Stimulated activated naive CD4-positive, alpha-beta T cell treated with Interleukin-2 at 50 U/mL for 16 hours (primary cell): ENCODE data around the gene RSKR.
A peak's percentile ranks its signal among the peaks of the same experiment; 100 is the strongest.
"Not testable (repeated sequence)": the region's sequence is repeated elsewhere in the genome, so short reads cannot be mapped to it uniquely, and the experiment has no call there.

ENCODE experiments used
- DNase-seq: peaks from one replicate; lab custom pipeline; 2025; lab: John Stamatoyannopoulos, UW

RSKR gene

GRCh38 chr17:28577466-28577824 lies 36.5 kb downstream of the RSKR start:
- DNase-seq: no peak

- peak; percentile 97 for DNase-seq
Observed at GRCh38 chr17:28576758-28577465, 37.1 kb downstream of the RSKR start, which contains the start of gene ALDOC. TSS of gene ALDOC (minus strand) at chr17:28576895. CDS start at chr17:28575532, 1,363 bp downstream.

DNA sequence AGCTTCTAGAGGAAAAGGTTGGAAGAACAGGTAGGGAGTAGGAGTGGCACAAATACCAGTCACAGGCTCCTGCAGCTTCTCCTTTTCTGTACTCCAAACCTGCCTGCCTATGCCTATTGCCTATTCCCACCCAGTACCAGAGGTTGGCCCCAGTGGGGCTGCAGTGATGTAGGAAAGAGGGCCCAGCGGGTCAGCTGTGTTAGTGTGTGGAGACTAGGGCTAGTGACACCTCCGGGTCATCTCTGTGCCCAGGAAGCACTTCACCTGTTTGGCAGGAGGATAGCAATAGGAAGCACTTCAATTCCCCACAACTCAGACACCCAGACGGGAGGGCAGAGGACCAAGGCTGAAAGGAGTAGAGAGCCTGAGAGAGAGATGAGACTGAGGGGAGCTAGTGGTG lies 38.0 kb downstream of the RSKR start:
- not testable (repeated sequence) for DNase-seq

- no peak for DNase-seq
Observed at GRCh38 chr17:28575126-28575795, 38.7 kb downstream of the RSKR start.

DNA sequence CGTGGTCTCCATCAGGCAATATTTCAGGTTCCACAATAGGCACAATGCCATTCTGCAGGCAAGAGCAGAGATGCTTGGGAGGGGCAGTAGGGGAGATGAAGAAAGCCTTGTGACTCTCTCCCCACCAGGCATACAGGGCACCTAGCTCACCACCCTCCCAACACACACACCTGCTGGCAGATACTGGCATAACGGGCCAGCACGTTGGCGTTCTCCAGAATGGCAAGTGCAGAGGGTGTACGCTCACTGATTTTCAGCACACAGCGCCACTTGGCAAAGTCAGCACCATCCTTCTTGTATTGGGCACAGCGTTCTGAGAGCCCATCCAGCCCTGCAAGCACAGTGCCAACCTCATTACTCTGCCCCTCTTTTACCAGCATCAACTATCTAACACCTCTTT lies 39.5 kb downstream of the RSKR start:
- peak; percentile 4 for DNase-seq

- no peak for DNase-seq
Observed at GRCh38 chr17:28573966-28574480, 40.0 kb downstream of the RSKR start.

GRCh38 chr17:28573521-28573920 lies 40.5 kb downstream of the RSKR start:
- DNase-seq: no peak

GRCh38 chr17:28573040-28573380 lies 41.0 kb downstream of the RSKR start:
- DNase-seq: no peak

DNA sequence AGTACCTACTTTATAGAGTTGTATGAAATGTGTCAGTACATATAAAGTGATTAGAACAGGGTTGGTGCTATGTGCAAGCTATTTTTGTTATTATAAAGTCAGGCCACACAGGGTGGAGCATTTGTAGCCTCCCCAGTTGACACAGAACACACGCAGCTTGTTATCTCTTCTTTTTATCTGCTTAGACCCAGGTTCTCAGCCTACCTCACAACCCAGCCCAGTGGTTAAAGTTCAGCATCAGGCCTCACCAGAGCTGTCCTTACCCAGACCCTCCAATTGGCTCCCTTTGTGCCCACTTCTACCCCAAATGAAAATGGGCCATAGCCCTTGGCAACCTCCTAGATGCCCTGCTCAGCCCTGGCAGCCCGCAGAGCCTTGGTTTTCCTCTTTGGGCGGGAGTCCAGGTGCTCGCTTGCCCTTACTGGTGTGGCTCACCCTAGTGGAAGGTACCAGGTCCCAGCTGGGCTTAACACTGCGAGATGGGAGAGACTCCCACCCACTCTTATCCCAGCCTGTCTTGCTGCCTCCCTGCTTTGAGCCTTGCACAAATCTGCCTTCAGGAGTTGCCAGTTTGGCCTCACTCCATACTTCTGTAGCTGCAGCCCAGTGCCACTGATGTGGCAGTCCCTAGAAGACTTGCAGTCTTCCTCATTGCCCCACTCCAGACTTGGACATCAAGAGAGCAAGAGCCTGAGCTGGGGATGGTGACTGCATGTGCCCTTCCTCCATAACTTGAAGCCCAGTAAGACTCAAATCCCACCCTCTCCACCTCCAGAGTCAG lies 41.5 kb downstream of the RSKR start:
- DNase-seq: no peak

DNA sequence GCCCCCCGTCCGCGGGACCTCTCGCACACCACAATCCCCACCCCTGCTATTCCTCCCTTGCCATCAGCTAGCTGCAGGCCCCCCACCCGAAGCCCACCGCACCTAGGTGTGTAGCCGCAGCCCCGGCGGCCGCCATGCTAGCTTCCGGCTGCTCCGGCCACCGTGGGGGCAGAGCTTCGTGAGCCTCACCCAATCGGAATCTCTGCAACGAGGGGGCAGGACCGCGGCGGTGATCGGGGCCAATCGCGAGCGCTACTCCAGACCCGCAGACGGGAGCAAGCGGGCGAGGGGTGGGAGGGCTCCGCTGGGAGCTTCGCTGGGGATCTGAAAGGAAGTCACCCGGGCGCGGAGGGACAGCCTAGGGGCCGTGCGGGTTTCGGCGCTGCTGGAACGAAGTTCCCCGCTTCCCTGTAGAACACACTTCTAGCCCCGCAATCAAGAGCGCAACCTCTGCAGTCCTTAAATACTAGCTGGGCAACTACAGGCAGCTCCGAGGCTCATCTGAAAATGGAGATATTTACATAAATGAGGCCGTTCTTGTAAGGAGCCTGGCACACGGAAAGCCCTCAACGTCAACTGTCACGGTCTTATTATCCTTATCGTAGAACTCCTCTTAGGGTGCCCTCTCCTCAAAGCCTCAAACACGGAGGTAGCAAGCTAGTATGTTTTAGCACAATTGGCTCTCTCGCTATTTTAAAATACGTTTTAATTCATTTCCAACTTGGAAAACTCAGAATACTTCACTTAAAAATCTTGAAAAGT lies 42.4 kb downstream of the RSKR start, which contains the start of gene PIGS:
TSS of gene PIGS (minus strand) at position 164 of the 762 bp plus-strand sequence. CDS start at position 136, 28 bp downstream.
- peak; percentile 94 for DNase-seq

- peak; percentile 45 for DNase-seq
Observed at GRCh38 chr17:28570716-28571360, 43.1 kb downstream of the RSKR start.

GRCh38 chr17:28569446-28569845 lies 44.5 kb downstream of the RSKR start:
- DNase-seq: no peak

GRCh38 chr17:28567604-28568003 lies 46.4 kb downstream of the RSKR start:
- DNase-seq: no peak

DNA sequence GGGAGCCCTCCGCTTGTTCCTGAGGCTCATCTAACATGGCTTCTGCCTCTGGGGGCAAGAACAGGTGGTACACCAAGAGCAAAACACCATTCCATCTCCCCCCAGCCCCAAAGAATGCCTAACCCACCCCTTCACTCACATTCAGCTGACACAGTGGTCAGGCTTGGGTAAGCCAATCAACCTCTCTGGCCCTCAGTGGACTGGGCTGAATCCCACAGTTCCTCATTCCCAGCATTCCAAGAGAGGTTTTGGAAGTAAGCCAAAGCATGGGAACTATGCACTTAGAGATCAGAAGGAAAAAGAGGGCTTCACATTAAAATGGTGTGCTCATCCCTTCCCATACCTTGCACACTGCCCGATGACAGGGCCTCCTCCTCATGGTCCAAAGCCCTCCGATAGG lies 50.5 kb downstream of the RSKR start:
- DNase-seq: no peak
